ENCODE results near the gene VIPR2.

The VIPR2 gene

GRCh38 chr7:159156436-159157245 is 12.0 kb upstream of the VIPR2 start:
- no peak for DNase-seq

GRCh38 chr7:159155410-159155809 is 10.7 kb upstream of the VIPR2 start:
- DNase-seq, result no peak

- DNase-seq, result no peak
Measured at GRCh38 chr7:159154243-159154642, 9.6 kb upstream of the VIPR2 start.

GRCh38 chr7:159153511-159153910 is 8.8 kb upstream of the VIPR2 start:
- DNase-seq, result no peak

GRCh38 chr7:159152816-159153215 is 8.1 kb upstream of the VIPR2 start:
- DNase-seq, result no peak

- no peak for DNase-seq
Measured at GRCh38 chr7:159151231-159151630, 6.6 kb upstream of the VIPR2 start.

GRCh38 chr7:159149488-159149887 is 4.8 kb upstream of the VIPR2 start:
- DNase-seq, result no peak

- no peak for DNase-seq
Measured at GRCh38 chr7:159148430-159149395, 4.0 kb upstream of the VIPR2 start.

GRCh38 chr7:159147687-159148086 is 3.0 kb upstream of the VIPR2 start:
- DNase-seq, result no peak

- no peak for DNase-seq
Measured at GRCh38 chr7:159147246-159147645, 2.6 kb upstream of the VIPR2 start.

GRCh38 chr7:159146084-159146858 is 1.6 kb upstream of the VIPR2 start:
- no peak for DNase-seq

GRCh38 chr7:159145490-159145855 is 806 bp upstream of the VIPR2 start:
- no peak for DNase-seq

- no peak for DNase-seq
Measured at GRCh38 chr7:159143780-159144757, 598 bp downstream of the VIPR2 start.

GRCh38 chr7:159142730-159143129 is 1.9 kb downstream of the VIPR2 start:
- DNase-seq, result no peak

GRCh38 chr7:159142199-159142598 is 2.5 kb downstream of the VIPR2 start:
- DNase-seq, result no peak

- DNase-seq, result no peak
Measured at GRCh38 chr7:159141660-159142059, 3.0 kb downstream of the VIPR2 start.

- no peak for DNase-seq
Measured at GRCh38 chr7:159141167-159141566, 3.5 kb downstream of the VIPR2 start.

GRCh38 chr7:159140170-159140910 is 4.3 kb downstream of the VIPR2 start:
- no peak for DNase-seq

- DNase-seq, result no peak
Measured at GRCh38 chr7:159139639-159140038, 5.0 kb downstream of the VIPR2 start.

- DNase-seq, result no peak
Measured at GRCh38 chr7:159139202-159139601, 5.5 kb downstream of the VIPR2 start.

- DNase-seq, result no peak
Measured at GRCh38 chr7:159138508-159138907, 6.2 kb downstream of the VIPR2 start.

Measured in OCI-M1 (cell line).